MM.1S (cell line): ENCODE results near the gene RYR2.
"Not testable (repeated sequence)": the region's sequence is repeated elsewhere in the genome, so short reads cannot be mapped to it uniquely, and the experiment has no call there.

ENCODE experiments used
- EZH2phosphoT487 ChIP-seq: fragments of 300-600 bp; sonication (generic); IDR thresholded peaks from 2 replicates; pipeline ENCODE4 v1.6.1; 2018; ENCODE audit warnings: antibody characterized with exemption, low read length
- TF ChIP-seq, protein P1 (sequence below): fragments of 300-600 bp; sonication (generic); IDR thresholded peaks from 2 replicates; pipeline ENCODE4 v1.5.1; 2016; ENCODE audit warnings: antibody characterized with exemption, low read length, mixed read lengths

GRCh38 chr1:237277994-237278393, 236.0 kb downstream of the RYR2 start:
- TF ChIP-seq, protein P1, sequence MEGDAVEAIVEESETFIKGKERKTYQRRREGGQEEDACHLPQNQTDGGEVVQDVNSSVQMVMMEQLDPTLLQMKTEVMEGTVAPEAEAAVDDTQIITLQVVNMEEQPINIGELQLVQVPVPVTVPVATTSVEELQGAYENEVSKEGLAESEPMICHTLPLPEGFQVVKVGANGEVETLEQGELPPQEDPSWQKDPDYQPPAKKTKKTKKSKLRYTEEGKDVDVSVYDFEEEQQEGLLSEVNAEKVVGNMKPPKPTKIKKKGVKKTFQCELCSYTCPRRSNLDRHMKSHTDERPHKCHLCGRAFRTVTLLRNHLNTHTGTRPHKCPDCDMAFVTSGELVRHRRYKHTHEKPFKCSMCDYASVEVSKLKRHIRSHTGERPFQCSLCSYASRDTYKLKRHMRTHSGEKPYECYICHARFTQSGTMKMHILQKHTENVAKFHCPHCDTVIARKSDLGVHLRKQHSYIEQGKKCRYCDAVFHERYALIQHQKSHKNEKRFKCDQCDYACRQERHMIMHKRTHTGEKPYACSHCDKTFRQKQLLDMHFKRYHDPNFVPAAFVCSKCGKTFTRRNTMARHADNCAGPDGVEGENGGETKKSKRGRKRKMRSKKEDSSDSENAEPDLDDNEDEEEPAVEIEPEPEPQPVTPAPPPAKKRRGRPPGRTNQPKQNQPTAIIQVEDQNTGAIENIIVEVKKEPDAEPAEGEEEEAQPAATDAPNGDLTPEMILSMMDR, result not testable (repeated sequence)
- TF ChIP-seq EZH2phosphoT487, result not testable (repeated sequence)
